GM19035 (cell line): ENCODE results near the gene SRSF1.
"Not testable (repeated sequence)": the region's sequence is repeated elsewhere in the genome, so short reads cannot be mapped to it uniquely, and the experiment has no call there.

Experiments
- ATAC-seq: cut with Tn5 transposase; IDR thresholded peaks from one replicate; pipeline ENCODE4 v1.9.1; 2021; ENCODE audit not compliant: unreplicated experiment

The SRSF1 gene

GRCh38 chr17:57966246-57966645 lies 40.8 kb downstream of the SRSF1 start:
- no peak for ATAC-seq

GRCh38 chr17:57965521-57966160 lies 41.4 kb downstream of the SRSF1 start:
- no peak for ATAC-seq

DNA sequence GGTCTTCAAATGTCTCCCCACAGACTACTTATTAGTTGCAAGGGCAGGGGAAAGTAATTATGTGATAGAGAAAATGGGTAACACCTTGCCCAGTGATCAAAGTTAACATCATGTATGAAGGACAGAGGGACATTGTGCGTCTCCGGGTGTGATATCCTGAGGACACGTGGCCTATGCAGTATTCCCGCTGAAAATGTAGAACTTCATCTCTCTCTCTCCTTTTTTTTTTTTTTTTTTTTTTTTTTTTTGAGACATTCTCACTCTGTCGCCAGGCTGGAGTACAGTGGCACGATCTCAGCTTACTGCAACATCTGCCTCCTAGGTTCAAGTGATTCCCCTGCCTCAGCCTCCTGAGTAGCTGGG lies 43.9 kb downstream of the SRSF1 start:
- no peak for ATAC-seq

DNA sequence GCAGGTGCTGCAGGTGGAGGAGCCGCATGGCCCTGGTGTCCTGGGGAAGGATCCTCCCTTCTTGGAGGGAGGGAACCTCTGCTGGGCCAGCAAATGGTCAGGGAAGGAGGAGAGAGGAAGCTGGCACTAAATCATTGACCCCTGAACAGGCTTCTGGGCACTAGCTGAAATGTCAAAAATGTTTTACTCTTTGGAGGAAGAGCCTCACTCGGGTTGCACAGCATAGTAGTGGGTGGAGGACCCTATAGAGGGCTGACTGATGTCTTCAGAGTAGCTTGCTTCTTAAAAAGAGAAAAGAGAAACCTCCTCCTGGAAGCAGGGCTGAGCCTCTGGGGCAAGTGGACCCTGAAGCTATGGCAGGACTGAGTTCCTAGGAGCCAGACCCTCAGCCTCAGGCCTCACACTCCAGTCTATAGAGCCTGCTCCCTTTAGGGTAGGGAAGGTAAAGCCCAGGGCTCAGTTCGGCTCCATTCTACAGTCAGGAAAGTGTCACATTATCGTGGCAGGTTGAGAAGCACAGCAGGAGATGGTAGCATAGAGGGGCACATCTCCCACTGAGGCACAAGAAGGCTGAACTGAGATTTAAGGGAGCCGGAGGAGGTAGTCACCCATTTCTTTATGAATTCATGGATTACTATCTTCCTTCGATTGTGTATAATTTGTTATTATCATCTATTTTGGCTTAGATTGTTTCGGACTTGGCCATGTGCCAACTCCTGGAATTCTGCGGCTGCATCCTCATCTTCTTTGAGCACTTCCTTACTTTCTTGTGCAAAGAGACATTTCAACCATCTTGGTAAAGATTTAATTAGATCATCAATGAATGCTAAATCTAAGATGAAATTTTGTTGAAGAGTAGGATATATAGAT lies 44.5 kb downstream of the SRSF1 start:
- ATAC-seq: no peak

GRCh38 chr17:57959929-57960328 lies 47.1 kb downstream of the SRSF1 start:
- no peak for ATAC-seq

- ATAC-seq: not testable (repeated sequence)
Measured at GRCh38 chr17:57958391-57958790, 48.7 kb downstream of the SRSF1 start.

DNA sequence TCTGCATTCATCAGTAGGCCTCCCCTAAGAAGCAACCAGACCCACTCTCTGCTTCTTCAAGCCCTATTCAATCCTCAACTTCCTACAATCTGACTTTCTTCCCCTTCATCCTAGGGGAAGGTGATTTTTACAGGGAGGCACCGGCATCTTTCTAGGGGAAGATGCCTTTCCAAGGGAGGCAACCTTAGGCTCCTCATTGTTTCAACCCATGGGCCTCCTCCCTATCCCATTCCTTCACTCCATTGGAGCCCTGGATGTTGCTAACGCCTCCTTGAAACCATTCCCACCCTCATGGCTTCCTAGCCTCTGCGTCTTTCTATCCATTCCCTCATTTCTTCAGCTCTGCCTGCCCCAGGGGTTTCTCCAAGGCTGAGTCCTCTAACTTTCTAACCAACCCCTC lies 49.2 kb downstream of the SRSF1 start:
- ATAC-seq: no peak

DNA sequence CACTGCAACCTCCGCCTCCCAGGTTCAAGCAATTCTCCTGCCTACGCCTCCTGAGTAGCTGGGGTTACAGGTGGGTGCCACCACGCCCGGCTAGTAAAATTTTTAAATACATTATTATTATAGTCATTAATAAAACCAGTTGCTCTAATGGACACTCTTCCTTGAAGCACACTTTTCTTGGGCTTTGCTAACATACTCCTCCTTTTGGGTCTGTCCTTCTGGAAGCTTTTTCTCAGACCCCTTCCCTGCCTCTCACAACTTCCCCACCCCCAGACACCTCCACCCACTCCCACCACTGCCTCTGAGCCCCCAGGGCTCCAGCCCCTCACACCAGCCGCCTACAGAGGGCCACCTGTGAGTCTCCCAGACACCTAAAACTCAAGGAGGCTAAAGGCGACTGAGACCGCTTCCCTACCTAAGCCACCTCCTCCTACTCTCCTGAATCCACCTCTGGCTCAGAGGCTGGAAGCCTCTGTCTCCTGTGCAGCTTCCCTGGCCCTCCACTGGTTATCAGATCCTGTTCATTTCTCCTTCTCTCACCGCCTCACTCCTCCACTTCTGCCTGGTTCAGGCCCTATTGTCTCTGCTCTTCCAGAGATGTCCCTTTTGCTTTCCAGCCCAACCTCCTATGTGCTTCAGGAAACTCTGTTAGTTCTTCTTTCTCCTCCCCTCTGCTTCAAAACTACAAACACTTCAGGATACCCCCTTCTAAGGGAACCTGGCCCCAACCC lies 49.8 kb downstream of the SRSF1 start:
- no peak for ATAC-seq

- ATAC-seq: peak; percentile 62
Measured at GRCh38 chr17:57956291-57957119, 50.5 kb downstream of the SRSF1 start.

DNA sequence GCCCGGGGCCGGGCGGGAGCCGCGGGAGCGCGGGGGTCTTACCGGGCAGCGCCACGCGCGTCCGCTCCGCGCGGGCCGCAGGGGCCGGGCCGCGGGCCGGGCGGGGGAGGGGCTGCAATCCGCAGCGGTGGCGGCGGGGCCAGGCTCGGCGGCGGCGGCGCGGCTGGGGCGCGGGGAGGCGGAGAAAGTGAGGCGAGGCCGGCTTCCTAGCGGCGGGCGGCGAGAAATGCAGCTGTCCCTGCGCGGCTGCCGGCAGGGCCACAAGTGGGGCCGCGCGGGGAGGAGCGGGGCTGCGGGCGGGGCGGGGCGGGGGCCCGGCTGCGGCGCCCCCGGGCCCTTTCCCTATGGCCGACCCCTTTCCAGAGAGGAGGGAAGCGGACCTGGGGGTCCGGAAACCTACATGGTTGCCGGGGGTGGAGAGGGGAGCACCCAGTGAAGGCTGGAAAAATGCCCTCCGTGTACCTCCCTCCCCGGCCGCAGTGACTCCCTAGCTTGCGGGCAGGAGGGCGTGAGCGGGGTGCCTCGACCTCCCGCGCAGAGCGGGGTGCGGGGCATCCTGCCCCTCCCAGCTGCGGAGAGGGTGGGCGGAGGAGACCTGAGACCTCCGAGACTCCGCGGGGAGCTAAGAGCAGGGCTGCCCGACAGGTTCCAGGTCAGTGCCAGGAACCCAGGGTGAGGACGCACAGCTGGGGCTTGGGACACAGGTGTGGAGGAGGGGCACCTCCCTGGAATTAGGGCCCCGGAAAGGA lies 51.7 kb downstream of the SRSF1 start, which contains the start of gene CUEDC1:
Gene CUEDC1 (minus strand): TSS at position 230 of the 749 bp plus-strand sequence. CDS start 69,848 bp downstream, outside the sequence.
- ATAC-seq: no peak

- no peak for ATAC-seq
Measured at GRCh38 chr17:57954397-57955182, 52.5 kb downstream of the SRSF1 start.

DNA sequence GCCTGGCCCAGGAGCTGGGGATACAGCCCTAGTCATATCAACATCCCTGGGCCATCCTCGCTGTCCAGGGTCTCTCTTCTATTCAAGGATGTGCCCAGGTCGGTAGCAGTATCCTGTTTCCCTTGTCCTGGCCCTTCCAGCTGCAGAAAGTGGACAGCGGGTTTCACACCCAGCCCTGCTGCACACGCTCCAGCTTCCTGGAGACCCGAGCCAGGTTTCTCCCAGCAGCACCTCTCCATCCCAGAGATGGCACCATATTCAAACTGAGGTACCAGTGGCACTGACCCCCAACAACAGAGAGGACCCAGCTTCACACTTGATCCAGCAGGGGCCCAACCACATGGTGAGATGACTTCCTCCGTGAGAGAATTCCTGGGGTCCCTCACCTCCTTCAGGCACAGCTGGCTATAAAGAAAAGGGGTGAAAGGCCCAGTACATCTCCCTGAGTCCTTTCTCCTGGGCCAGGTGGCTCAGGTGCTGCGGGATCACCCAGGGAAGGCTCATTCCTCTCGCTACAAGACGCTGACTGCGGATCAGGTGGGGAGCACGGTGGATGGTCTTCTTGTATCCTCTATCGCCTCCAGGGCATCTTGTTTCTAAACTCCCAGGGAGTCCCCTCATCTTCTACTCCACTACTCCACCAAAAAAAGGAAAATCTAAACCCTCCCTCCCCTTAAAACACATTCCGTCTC lies 53.2 kb downstream of the SRSF1 start:
- no peak for ATAC-seq
